ENCODE measurements around the gene PAQR9.
A peak's percentile ranks its signal among the peaks of the same experiment; 100 is the strongest.

The PAQR9 gene

DNA sequence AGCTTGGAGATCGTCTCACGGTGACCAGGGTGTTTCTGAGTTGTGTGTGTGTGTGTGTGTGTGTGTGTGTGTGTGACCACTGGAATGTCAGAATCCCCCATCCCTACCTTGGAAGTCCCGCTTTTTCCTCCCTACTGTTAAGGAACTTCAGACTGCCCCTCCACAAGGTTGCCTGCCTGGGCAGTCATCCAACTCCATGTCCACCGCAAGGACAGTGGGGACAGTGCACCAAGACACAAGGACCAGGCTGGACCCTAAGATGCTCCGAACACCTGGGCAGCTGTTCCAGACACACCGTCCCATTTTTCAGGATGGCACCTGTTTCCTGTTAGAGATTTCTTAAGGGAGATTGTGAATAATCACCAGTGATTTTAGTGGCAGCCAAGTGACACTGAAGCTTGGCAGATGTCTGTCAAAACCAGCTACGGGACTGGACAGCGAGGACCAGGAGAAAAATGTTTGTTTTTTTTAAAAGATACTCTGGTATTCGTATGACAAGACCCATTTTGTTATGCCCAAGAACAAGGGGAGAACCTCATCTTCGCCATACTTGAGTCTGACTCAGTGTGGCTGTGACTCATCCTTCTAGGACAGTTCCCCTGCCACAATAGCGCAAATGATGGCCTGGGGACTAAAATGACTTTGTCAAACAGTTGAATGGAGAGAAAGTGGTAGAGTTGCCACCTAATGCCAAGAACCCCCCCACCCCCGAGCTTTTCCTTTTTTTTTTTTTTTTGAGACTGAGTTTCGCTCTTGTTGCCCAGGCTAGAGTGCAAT lies 15.5 kb downstream of the PAQR9 start:
- Mint-ChIP-seq H3K9me3 (no peaks in the 10 kb centered on the region), H3K4me3 (no peak overlapping the region), H3K4me1 (ENCODE audit: low read depth) (peaks cover 24% of the 10 kb centered on the region), H3K27ac (no peak overlapping the region), H3K27me3 (peaks cover 43% of the 10 kb centered on the region), H3K36me3 (ENCODE audit: low read depth) (no peaks in the 10 kb centered on the region)
- DNase-seq = no peak

DNA sequence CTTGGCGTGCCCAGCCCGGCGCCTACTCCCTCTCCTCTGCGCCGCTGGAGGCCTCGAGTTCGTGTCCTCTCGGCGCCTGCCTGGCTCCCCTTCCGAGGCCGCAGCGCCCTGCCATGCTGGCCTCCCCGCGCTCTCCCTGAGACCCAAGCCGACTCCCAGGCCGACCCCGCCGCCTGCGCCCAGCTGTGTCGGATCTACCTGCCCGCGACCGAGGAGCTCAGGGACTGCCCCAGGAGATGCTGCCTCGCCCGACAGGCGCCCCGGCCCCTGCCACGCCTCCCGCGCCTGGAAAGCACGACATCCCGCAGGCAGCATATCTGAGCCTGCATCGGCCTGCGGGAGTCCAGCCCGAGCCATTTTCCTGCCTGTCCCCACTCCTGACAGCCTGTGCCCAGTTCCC lies 16.1 kb downstream of the PAQR9 start:
- Mint-ChIP-seq H3K4me3 (no peak overlapping the region), H3K9me3 (no peaks in the 10 kb centered on the region), H3K4me1 (ENCODE audit: low read depth) (peaks cover 24% of the 10 kb centered on the region), H3K36me3 (ENCODE audit: low read depth) (no peaks in the 10 kb centered on the region), H3K27ac (no peak overlapping the region), H3K27me3 (peaks cover 43% of the 10 kb centered on the region)
- DNase-seq = no peak

DNA sequence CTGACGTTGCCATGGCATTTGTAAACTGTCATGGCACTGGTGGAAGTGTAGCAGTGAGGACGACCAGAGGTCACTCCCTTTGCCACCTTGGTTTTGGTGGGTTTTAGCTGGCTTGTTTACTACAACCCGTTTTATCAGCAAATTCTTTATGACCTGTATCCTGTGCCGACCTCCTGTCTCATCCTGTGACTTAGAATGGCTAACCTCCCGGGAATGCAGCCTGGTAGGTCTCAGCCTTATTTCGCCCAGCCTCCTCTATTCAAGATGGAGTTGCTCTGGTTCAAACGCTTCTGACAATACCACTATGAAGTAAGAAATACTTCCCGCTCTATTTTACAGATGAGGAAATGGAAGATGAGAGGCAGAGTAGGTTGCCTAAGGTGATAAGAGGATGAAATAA lies 16.6 kb downstream of the PAQR9 start:
- Mint-ChIP-seq H3K27ac (no peak overlapping the region), H3K4me3 (peak overlapping the region; percentile 10), H3K27me3 (peaks cover 43% of the 10 kb centered on the region), H3K4me1 (ENCODE audit: low read depth) (peaks cover 24% of the 10 kb centered on the region), H3K36me3 (ENCODE audit: low read depth) (no peaks in the 10 kb centered on the region), H3K9me3 (no peaks in the 10 kb centered on the region)
- DNase-seq = no peak

DNA sequence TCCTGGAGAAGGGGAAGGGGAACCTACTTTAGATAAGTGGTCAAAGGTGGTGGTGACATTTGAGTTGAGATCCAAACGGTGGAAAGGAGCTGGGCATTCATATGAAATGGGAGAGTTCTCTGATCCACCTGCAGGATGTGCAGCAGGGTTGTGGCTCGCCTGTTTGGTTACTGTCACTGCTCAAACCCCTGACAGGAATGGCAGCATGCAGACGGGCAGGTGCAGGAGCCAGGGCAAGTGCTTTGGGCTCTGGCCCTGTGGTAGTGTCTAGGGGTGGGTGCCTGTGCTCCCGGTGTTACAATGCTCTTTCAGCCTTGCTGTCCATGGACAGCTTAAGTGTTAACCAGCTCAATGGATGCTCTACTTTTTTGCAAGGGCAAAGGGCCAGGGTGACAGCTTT lies 18.5 kb downstream of the PAQR9 start:
- Mint-ChIP-seq H3K9me3 (no peaks in the 10 kb centered on the region), H3K27ac (no peak overlapping the region), H3K4me3 (no peak overlapping the region), H3K27me3 (peaks cover 38% of the 10 kb centered on the region), H3K4me1 (ENCODE audit: low read depth) (peaks cover 24% of the 10 kb centered on the region), H3K36me3 (ENCODE audit: low read depth) (no peaks in the 10 kb centered on the region)
- DNase-seq = no peak

DNA sequence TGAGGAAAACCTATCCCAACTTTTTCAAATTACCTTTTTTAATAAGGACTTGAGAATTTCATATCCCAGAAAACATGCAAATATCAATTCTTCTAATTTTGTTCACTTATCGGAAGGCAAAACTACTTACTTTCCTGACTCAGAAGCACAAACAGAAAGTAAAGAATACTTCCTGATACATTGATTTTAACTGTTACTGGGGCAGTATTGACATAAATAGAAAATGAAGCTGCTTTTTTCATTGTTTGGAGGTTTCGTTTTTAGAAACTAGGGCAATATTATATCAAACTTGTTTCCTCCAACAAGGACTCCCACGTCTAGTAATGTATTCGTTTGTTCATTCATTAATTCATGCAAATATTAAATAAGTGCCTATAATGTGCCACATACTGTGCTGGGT lies 19.1 kb downstream of the PAQR9 start:
- peak overlapping the region; percentile 6 for H3K4me3 Mint-ChIP-seq
- H3K27ac Mint-ChIP-seq = peak overlapping the region; percentile 69
- no peaks in the 10 kb centered on the region for H3K36me3 Mint-ChIP-seq (ENCODE audit: low read depth)
- DNase-seq = no peak
- H3K9me3 Mint-ChIP-seq = no peaks in the 10 kb centered on the region
- H3K4me1 Mint-ChIP-seq (ENCODE audit: low read depth) = peaks cover 24% of the 10 kb centered on the region
- peaks cover 33% of the 10 kb centered on the region for H3K27me3 Mint-ChIP-seq

DNA sequence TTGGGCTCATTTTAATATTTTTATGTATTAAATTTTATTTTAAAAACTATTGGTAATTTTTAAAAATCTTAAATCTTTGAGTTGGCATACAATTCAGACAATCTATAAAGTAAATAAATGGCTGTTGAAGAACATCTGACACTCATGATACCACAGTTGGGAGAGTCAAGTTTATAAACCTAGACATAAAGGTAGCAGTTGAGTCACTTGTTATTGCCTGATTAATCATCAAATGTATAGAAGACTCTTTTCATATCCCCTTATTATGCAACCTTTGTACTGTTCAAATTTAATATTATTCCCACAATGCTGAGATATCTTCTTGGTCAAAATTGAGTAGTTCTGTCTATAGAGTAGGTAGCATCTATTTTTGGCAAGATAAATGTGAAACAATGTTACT lies 19.6 kb downstream of the PAQR9 start:
- Mint-ChIP-seq H3K9me3 (no peaks in the 10 kb centered on the region), H3K4me1 (ENCODE audit: low read depth) (peaks cover 24% of the 10 kb centered on the region), H3K27me3 (peaks cover 29% of the 10 kb centered on the region), H3K27ac (peak overlapping the region; percentile 69), H3K36me3 (ENCODE audit: low read depth) (no peaks in the 10 kb centered on the region), H3K4me3 (no peak overlapping the region)
- DNase-seq = no peak

DNA sequence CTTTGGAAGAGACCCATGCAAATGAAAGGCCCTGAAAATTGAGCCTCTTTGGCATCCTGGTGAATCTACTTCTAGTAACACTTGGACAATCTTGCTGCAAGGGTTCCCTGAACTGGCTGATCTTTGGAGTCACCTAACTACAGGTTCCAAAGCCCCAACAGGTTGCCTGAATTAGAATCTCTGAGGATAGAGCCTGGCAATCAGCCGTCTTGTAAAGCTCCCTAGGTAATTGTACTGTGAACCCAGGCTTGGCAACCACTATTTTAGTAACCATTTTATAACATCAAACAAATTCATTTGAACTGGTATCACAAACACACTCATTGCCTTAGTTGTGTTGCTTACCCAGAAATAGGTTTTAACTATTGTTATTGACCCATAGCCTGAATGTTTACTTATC lies 20.1 kb downstream of the PAQR9 start:
- no peak for DNase-seq
- H3K4me3 Mint-ChIP-seq = no peak overlapping the region
- peaks cover 24% of the 10 kb centered on the region for H3K4me1 Mint-ChIP-seq (ENCODE audit: low read depth)
- H3K27ac Mint-ChIP-seq = no peak overlapping the region
- peaks cover 28% of the 10 kb centered on the region for H3K27me3 Mint-ChIP-seq
- H3K36me3 Mint-ChIP-seq (ENCODE audit: low read depth) = no peaks in the 10 kb centered on the region
- H3K9me3 Mint-ChIP-seq = no peaks in the 10 kb centered on the region

DNA sequence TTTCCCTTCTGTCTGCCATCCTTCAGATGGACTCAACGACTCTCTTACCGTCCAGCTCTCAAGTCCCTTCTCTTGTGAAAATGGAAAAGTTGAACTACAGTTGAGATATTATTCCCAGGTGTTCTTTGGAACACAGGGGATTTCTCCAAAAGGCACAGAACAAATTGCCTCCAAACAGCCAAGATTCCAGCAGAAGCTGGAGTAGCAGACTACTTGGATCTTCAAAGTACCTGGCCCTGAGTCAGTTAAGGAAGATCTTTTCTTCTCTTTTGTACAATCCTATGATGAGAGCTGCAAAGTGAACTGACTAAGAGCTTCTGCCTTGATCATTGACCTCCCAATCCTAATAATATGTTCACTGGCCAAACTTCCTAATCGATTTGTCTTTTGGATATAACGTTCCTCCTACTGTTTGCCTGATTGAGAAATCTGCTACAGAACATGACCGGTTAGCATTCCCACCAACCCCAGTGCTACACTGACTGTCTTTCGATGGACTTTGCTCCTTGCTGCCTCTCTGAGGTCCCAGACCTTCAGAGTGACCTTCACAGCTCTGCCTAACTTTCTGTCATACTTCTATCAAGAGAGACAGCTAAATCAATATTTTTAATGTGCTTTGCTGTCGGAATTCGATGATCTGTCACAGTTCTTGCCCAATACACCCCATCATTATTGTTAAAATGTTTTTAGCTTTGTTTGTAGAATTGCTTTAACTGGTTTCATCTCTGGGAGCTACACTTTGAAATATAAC lies 21.9 kb downstream of the PAQR9 start:
- no peak overlapping the region for H3K4me3 Mint-ChIP-seq
- no peak for DNase-seq
- H3K36me3 Mint-ChIP-seq (ENCODE audit: low read depth) = no peaks in the 10 kb centered on the region
- H3K27me3 Mint-ChIP-seq = peaks cover 11% of the 10 kb centered on the region
- no peak overlapping the region for H3K27ac Mint-ChIP-seq
- H3K4me1 Mint-ChIP-seq (ENCODE audit: low read depth) = peaks cover 13% of the 10 kb centered on the region
- no peaks in the 10 kb centered on the region for H3K9me3 Mint-ChIP-seq

DNA sequence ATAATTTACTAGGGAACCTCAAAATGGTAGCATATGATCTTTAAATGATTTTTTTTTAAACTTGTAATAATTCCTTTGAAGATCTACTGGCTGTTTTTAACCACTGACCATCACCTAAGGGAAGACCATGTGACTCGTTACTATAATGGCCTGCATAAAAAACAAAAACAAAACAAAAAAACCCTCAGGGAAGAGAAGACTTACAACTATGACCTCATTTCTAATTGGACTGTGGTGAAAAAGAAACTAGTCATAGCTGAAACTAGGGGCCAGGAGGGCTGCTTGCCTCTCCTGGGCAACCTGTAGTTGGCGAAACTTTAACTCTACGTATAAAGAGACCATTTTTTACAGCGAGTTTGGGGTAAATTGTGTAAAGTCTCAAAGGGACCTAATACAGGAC lies 23.0 kb downstream of the PAQR9 start:
- no peaks in the 10 kb centered on the region for H3K9me3 Mint-ChIP-seq
- no peaks in the 10 kb centered on the region for H3K36me3 Mint-ChIP-seq (ENCODE audit: low read depth)
- peaks cover 2% of the 10 kb centered on the region for H3K27me3 Mint-ChIP-seq
- no peak overlapping the region for H3K4me3 Mint-ChIP-seq
- H3K4me1 Mint-ChIP-seq (ENCODE audit: low read depth) = peaks cover 13% of the 10 kb centered on the region
- no peak overlapping the region for H3K27ac Mint-ChIP-seq
- DNase-seq = no peak

DNA sequence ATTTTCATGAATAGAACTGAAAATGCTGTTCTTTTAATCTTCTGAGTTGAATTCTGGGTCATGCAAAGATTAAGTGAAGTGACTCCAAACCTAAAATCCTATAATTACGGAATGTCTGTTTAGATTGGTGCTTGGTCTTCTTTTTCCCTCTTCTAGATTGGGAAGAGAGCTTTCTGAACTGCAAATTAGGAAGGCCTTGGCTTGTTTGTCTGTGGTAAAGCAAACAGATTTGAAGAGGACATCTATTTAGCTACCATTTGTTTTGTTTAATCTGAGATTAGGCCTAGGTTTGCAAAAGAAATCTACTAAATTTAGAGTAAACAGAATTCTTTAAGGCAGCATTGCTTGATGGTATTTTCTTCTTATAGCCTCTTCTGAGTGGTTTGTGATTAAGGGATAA lies 23.5 kb downstream of the PAQR9 start:
- Mint-ChIP-seq H3K9me3 (no peaks in the 10 kb centered on the region), H3K36me3 (ENCODE audit: low read depth) (no peaks in the 10 kb centered on the region), H3K4me1 (ENCODE audit: low read depth) (peaks cover 12% of the 10 kb centered on the region), H3K27me3 (peaks cover 2% of the 10 kb centered on the region), H3K4me3 (no peak overlapping the region), H3K27ac (no peak overlapping the region)
- no peak for DNase-seq

DNA sequence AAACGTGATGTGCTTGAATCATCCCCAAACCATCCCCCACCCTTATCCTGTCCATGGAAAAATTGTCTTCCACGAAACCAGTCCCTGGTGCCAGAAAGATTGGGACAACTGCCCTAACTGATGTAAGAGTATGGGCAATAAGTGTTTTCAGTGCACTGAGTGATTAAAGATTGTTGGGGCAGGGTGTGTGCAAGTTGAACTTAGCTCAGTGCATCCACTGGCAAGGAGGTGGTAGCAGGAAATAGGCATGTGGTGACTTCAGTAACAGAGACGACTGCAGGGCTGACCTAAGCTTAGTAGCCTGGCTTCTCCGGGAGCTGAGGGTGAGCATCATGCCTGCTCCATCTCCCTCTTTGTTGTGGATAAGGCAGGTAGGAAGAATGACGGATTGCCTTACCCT lies 27.5 kb downstream of the PAQR9 start:
- no peaks in the 10 kb centered on the region for H3K36me3 Mint-ChIP-seq (ENCODE audit: low read depth)
- no peak for DNase-seq
- H3K27me3 Mint-ChIP-seq = no peaks in the 10 kb centered on the region
- no peak overlapping the region for H3K4me3 Mint-ChIP-seq
- H3K4me1 Mint-ChIP-seq (ENCODE audit: low read depth) = no peaks in the 10 kb centered on the region
- no peaks in the 10 kb centered on the region for H3K9me3 Mint-ChIP-seq
- no peak overlapping the region for H3K27ac Mint-ChIP-seq

DNA sequence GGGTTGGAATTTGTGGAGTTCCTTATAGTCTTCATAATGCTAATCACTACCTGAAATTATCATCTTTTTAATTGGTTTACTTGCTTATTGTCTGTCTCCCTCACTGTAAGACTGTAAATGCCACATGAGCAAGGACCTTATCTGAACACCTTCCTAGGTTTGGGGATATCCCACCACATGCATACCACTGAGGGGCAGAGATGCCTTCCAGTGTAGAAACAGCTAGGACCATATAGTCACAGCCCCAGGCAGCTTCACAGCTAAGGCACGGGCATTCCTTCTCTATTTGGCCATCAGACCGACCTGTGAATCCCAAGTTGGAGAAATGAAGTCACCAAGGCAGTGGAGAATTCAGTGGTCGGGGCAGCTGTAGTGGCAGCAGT lies 28.6 kb downstream of the PAQR9 start:
- Mint-ChIP-seq H3K4me3 (no peak overlapping the region), H3K36me3 (ENCODE audit: low read depth) (no peaks in the 10 kb centered on the region), H3K9me3 (no peaks in the 10 kb centered on the region), H3K4me1 (ENCODE audit: low read depth) (no peaks in the 10 kb centered on the region), H3K27ac (no peak overlapping the region), H3K27me3 (no peaks in the 10 kb centered on the region)
- DNase-seq = no peak

DNA sequence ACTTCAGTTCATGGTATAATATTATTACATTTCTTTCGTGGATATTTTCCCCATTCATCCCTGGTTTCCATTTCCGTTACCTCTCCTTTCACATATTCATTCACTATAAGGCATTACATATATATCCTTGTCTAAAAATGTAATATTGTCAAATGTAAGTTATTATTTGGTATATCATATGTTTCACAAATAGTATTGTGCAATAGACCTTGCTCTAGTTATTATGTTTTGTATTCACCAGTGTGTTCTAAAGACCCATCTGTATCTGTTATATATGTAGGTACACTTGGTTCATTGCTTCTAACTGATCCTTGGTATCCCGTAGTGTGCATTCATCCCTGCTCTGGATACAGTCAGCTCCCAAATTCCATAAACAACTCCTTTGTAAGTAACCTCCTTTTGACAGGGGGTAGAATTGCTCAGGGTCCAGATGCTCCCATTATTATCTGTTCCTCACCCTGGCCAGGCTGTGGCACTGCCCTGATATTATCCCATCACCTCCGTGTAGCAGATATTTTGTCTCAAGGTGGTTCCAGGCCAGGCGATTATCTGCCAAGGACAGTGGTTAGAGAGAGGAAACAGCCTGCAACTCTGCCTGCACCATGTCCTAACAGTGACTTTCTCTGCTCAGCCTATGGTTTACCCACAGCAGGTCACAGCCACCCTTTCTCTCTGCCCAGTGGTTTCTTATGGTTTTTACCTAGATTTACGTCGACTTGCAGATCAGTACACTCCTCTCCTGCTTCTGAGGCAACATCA lies 29.2 kb downstream of the PAQR9 start:
- Mint-ChIP-seq H3K4me3 (no peak overlapping the region), H3K36me3 (ENCODE audit: low read depth) (no peaks in the 10 kb centered on the region), H3K27me3 (no peaks in the 10 kb centered on the region), H3K4me1 (ENCODE audit: low read depth) (no peaks in the 10 kb centered on the region), H3K27ac (no peak overlapping the region), H3K9me3 (no peaks in the 10 kb centered on the region)
- DNase-seq = no peak

DNA sequence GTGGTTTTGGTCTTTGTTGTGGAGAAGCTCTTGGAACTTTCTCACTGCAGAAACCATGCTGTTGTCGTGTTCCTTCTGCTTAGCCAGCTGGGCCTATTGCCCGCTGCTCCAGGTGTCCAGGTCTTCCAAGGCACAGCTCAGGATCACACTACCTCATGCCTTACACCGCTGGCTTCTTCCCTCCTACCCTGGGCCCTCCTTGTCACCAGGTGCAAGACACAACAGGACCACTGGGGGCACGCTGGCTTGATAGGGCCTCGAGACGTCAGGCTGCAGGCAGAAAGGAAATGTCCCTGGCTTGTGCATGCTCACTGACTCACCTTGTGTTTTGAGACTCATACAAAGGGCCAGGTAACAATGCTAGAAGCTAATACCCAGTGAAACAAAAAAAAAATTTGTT lies 32.3 kb downstream of the PAQR9 start:
- Mint-ChIP-seq H3K27ac (no peak overlapping the region), H3K27me3 (peaks cover 10% of the 10 kb centered on the region), H3K4me3 (no peak overlapping the region), H3K9me3 (no peaks in the 10 kb centered on the region), H3K4me1 (ENCODE audit: low read depth) (no peaks in the 10 kb centered on the region), H3K36me3 (ENCODE audit: low read depth) (no peaks in the 10 kb centered on the region)
- DNase-seq = no peak

DNA sequence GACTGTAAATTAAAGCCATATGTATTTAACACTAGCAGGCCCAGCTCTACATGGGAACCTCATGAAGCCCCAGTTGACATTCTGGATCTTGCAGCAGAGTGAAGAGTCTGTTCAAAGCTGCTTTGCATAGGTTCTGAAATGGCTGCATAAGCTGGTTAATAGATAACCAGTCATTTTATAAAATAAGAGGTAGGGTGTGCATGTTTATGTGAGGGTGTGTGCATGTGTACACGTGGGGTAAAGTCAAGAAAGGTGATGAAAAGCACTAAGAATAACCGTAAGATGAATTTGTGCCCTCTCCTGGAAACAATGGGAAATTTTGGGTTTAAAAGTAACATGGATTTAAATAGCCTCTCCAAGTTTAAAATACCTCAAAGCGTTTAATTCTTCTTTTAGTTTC lies 33.0 kb downstream of the PAQR9 start:
- peaks cover 15% of the 10 kb centered on the region for H3K27me3 Mint-ChIP-seq
- DNase-seq = no peak
- no peaks in the 10 kb centered on the region for H3K9me3 Mint-ChIP-seq
- no peaks in the 10 kb centered on the region for H3K4me1 Mint-ChIP-seq (ENCODE audit: low read depth)
- no peaks in the 10 kb centered on the region for H3K36me3 Mint-ChIP-seq (ENCODE audit: low read depth)
- H3K27ac Mint-ChIP-seq = no peak overlapping the region
- H3K4me3 Mint-ChIP-seq = no peak overlapping the region
